Measurements from ENCODE around the gene ABTB1. TPM values are rescaled to one million over a fixed set of nuclear protein-coding genes. Genes with fewer than 3 reads are reported as not detected.

Gene ABTB1
- 12.1 TPM for polyA plus RNA-seq (2013, experiment 1 of 2; ENCODE audit: insufficient read length)
- 13.8 TPM for polyA plus RNA-seq (2013, experiment 2 of 2; ENCODE audit: insufficient read length)

DNA sequence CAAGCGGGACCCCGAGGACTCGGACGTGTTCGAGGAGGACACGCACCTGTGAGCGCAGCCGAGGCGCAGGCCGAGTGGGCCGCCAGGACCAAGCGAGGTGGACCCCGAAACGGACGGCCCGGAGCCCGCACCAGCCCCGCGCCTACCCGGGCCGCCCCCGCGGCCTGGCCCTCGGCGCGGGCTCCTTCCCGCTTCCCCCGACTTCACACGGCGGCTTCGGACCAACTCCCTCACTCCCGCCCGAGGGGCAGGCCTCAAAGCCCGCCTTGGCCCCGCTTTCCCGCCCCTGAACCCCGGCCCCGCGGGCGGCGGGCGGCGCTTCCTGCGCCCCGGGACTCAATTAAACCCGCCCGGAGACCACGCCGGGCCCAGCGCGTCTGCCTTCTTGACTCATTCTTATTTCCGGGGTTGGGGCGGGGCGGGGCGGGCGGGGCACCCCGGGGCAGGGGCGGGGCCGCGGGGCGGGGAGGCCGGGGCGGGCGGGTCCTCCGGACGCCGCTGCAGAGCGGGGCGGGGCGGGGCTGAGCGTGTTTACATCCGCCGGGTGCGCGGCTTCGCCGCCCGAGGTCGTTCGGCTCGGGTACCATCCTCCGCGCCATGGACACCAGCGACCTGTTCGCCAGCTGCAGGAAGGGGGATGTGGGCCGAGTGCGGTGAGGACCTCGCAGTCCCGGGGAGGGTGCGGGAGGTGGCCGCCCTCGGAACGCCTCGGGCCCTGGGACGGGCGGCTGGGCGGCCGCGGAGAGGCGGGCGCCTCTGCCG, at the start of gene ABTB1:
TSS of gene ABTB1 (plus strand) at position 524 of the 762 bp plus-strand sequence. CDS start at position 598, 74 bp downstream.
- peak; percentile 81 for DNase-seq

DNA sequence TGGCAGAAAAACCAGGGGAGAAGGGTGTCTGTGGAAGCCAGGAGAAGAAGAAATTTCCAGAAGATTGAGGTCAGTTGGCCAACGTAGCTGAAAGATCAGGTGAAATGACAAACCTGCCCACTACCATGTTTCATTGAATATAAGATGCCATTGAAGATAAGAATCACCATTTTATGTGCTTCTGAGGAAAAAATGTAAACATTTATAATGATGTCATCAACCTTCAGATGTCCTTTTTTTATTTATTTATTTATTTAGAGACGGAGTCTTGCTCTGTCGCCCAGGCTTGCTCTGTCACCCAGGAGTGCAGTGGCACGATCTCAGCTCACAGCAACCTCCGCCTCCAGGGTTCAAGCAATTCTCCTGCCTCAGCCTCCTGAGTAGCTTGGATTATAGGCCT, 48.7 kb upstream of the ABTB1 start:
- no peak for DNase-seq

DNA sequence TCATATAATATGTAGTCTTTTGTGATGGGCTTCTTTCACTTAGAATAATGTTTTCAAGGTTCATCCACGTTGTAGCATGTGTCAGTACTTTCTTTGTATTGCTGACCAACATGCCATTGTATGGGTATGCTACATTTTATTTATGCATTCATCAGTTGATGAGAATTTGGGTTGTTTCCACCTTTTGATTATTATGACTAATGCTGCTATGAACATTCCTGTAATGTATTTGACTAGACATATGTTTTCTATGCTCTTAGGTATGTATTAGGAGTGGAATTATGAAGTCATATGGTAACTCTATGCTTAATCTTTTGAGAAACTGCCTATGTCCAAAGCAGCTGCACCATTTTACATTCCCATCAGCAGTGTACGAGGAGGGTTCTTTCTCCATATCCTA, 46.9 kb upstream of the ABTB1 start:
- peak; percentile 68 for DNase-seq

DNA sequence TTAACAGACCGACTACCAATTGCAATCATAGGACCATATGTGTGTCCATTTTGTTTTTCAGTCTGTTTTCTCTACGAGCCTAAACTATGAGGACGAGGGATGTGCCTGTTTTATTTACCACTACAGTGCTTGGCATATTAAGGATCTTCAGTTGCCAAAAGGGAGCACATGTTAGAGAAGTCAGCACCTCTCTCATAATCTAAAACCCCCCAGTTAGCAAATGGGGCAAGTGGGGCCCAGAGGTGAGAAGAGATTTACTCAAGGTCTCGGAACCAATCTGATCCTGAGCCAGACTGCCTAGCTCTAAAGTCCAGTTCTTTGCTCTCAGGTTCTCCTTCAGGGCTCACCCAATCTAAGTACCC, 44.3 kb upstream of the ABTB1 start:
- DNase-seq = no peak

DNA sequence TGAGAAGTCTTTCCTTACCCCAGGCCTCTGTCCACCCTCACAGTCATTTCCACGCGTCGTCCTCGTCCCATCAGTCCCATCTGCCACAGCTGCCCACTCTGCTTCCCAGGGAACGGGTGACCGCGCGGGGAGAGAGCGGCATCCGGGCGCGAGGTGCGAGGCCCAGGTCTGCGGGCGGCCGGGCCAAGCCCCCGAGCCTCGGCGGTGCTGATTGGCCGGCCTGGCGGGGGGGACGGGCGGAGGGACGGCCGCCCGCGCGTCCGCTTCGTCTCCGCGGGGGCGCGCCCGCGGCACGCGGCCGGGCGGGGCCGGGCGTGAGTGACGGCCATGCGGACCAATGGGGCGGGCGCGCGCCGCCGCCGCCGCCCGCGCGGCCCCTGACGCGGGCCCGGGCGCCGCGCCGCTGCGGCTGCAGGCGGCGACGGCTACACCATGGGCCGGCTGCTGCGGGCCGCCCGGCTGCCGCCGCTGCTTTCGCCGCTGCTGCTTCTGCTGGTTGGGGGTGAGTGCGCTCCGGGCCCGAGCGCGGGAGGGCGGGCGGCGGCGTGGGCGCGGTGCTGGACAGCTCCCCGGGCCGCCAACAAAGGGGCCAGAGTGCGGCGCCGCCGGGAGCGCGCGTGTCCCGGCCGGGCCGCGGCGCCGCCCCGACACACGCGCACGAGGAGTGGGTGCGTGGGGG, 43.8 kb upstream of the ABTB1 start, which contains the start of gene PODXL2:
TSS of gene PODXL2 (plus strand) at position 398 of the 679 bp plus-strand sequence. CDS start at position 433, 35 bp downstream.
- peak; percentile 54 for DNase-seq

DNA sequence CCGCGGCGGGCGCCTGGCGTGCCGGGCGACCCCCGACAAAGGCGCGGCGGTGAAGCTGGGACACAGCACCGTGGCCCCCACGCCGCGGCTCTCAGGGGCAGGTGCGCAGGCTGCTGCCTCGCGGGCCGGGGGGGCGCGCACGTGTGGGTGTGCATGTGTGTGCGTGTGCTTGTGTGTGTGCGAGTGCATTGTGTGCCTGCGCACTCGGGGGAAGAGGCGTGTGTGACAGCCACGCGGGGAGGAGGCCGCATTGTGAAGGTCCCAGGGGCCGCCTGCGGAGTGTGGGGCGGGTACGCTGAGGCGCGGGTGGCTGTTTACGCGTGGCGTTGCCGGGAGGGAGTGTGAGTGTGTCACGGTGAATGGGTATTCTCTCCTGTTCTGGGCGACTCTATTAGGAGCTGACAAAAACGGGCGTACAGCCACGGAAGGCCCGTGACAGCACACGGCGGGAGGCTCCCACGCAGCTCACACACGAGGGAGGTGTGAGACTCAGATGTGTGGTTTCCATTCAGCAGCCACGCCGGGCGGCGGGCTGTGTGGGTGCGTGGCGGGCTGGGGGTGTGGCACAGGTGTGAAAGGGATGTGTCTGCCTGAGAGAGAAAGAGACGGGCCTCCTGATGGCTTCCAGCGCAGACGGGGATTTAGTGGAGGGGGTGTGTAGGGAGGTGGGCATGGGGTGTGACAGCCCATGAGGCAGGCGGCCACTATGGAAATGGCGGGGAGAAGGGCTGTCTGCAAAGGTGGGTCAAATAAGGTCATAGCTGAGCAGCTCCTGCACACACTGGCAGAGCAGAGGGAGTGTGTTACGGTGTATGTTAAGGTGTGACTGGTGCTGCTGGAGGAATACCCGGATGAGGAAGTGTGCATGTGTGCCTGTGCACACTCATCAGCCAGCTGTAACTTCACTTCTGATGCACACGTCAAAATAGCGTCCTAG, 43.0 kb upstream of the ABTB1 start:
- DNase-seq = no peak

DNA sequence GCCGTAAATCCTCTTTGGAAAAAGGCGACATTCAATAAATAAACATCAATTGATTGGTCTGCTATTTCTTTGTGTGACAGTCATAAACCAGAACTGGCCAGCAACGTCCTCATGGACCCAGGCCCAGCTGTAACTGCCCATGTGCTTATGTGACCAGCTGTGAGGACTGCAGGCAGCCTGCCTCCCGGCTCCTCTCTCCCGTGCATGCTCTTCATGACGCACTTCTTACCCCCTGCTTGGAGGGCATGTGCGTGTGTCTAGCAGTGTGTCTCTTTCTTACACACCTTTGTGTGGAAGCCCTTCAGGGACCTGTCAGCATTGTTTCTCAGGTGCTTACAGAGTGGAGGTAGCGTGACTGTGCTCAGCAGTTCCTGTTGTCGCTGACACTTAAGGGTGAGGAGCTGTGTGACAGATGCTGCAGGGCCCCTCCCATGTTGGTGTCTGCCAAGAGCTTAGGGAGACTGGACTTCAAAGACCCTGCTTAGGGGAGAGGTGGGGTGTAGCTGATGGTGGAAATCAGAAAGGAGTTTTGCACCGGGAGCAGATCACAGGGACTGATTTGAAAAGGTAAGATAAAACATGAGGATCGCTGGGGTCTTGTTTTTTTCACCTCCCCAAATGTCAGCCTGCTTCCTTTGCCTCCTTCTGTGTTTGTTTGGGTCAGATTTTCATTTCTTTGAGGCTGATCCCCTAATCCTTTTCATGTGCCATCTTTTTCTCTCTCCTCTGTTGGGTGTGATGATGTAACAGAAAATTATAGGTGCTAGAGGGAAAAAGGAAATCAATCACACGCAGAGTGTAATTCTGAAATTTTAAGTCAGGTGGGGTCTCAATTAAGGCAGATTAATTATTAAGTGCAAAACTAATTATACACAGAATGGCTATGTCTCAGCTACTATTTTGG, 41.7 kb upstream of the ABTB1 start:
- no peak for DNase-seq

DNA sequence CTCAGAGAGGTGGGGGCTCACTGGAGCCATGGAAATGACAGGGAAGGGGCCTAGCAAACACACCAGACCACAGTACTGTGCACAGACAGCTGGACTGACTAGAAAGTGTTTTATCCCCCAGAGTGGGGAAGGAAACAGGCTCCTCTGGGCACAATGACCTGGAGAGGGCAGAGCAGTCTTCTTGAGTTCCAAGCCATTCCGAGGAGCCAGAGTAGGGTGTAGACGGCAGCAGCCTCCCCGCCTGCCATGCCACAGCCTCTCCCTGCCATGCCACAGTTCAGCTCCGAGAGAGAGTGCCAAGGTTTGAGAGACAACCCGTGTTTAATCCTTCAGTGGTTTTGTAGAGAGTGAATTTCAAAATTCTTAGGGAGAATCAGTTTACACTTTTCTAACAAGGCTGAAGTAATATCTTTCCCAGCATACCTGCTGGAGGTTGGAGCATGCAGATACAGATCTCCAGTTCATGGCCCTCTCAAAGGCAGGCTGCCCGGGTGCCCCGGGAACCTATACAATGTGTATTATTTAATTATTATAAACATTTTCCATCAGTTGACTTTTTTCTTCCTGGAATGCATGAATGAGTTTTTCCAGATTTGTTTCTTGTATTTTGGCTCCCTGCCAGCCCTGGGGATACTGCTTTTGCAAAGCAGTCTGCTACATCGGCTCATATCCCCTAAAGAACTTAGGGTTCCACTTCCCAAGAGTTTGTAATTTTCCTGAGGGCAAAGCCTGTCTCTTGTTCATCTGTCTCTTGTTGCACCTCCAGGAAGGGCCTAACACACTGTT, 40.5 kb upstream of the ABTB1 start:
- DNase-seq = no peak

DNA sequence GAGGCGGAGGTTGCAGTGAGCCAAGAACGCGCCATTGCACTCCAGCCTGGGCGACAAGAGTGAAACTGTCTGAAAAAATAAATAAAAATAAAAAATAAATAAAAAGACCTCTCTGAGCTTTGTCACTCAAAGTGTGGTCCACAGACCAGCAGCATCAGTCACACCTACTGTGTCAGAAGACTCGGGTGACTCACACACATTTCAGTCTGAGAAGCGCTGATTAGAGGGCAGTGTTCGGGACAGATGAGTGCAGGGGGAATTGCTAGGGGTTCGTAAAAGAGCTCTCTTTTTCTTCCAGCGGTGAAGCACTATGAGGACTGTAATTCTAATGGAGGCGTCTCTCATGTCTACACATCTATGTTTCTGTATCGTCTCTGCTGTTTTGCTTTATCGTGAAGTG, 38.1 kb upstream of the ABTB1 start:
- no peak for DNase-seq

DNA sequence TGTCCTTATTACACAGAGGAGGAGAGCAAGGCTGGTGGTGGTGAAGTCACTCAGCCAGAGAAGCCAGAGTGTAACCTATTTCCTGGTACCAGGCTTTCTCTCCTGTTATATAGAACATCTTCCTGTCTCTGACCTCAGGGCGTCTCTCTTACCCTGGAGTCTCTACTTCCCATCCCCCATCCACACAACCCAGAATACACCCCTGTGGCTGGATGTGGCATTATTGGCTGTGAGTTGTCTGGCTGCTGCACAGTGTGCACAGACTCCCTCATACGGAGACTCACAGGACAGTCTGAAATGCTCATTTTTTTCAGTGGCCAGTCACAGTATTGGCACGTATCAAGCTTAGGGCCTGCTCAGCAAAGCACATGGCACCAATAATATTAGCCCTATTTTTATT, 35.2 kb upstream of the ABTB1 start:
- no peak for DNase-seq

DNA sequence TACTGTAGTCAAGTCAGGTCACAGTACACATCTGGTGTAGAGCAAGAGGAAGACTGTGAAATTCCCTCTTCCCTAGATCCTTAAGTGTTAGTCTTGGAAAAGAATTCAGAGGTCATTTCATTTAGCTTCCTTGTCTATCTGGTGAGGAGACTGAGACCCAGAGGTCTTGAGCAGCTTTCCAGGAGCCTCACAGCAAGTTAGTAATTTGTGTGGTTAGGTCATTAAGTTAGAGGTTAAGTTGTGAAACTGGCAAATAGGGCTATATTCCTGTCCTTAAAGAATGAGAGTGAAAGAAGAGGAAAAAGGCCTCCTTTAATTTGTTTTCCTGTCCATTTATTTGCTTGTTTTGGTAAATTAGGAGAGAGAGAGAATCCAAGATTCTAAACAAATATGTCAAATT, 34.8 kb upstream of the ABTB1 start:
- DNase-seq = no peak

DNA sequence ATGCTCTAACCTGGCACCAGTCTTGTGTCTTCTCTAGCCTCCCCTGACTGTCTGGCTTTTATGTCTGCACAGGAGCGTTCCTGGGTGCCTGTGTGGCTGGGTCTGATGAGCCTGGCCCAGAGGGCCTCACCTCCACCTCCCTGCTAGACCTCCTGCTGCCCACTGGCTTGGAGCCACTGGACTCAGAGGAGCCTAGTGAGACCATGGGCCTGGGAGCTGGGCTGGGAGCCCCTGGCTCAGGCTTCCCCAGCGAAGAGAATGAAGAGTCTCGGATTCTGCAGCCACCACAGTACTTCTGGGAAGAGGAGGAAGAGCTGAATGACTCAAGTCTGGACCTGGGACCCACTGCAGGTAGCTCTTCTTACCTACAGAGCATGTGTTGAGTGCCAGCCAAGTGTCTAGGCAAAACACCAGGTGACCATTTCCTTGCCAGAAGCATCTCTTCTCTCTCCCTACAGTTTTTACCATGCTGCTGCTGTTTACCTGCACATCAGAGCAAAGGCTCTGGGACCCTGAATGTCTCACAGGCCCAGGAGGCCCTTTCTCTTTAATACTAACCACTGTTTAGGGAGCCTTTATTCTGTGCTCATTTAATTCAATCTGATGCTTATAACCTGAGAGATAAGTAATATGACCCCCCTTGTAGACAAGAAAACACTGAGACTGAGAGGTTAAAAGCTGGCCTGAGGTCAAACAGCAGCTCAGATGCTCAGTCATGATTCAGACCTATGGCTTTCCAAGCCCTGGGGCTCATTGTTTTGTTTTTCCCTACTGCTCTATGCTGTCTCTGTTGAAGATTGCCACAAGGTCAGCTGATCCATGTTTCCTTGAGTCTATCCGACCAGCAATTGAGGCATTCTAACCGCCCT, 33.3 kb upstream of the ABTB1 start:
- no peak for DNase-seq

DNA sequence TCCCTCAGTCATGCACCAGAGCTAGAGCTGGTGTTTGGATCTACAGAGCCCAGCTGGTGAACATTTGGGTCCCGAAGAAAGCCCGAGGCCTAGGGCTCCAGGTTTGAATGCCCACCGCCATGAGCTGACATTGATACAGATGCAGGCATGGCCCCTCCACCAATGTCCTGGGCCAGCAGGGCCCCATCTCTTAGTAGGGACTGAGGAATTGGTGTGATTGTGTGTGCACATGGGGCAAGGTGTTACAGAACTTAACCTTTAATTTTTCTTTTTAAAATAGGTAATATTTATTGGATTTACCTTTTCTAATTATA, 32.8 kb upstream of the ABTB1 start:
- DNase-seq = no peak

DNA sequence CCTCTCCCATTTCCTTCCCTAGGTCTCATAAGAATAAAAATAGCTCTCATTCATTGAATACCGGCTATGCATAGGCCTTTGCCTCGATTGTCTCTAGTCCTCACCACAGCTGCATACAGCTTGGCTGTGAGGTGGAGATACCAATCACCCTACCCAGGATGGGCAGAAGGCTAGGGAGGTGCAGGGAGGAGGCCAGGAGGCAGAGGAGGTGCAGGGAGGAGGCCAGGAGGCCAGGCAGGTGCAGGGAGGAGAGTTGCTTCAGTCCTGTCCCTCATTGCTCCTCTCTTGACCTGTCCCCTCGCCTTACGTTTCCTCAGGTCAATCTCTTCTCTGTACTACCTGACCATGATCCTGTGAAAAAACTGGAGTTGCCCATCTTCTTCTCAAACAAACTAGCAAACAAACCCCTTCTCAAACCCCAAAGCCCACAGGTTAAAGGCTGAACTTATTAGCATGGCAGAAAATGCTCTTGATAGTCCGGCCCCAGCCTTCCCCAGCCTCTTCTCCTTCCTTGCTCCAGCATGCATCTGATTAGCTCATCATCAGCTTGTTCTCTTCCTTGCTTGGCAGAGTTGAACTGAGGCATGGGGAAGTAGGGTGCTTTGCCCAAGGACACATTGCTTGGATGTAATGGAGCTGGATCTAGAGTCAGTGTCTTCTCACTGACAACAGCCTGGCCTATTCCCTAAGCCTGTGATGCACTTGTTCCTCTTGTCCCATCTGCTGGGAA, 27.9 kb upstream of the ABTB1 start:
- DNase-seq = no peak

DNA sequence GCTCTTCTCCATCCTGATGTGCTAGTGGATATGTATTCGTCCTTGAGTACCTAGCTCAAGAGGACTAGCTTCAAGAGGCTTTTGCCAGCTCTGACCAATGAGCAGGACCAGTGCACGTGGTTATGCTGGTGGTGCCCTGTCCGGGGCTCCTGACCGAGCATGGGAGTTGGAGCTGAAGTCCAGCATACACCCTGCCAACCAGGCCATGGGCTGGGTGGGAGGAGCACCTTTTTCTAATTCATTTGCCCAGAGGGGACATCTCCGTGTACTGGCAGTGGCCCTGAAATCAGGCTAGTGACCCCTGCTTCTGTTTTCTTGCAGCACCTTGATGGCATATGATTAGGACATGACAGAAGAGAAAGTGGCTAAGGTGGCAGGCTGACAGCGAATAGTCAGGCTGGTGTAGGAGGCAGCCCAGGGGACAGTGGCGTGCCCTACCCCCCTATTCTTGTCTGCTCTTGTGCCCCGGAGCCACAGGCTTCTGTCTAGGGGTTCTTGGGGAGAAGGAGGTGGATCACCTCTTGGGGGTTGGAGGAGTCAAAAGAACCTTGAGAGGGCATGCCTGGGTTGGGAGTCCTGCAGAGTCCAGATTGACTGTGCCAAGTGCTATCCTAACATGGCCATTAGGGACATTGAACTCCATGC, 27.3 kb upstream of the ABTB1 start:
- DNase-seq = no peak

DNA sequence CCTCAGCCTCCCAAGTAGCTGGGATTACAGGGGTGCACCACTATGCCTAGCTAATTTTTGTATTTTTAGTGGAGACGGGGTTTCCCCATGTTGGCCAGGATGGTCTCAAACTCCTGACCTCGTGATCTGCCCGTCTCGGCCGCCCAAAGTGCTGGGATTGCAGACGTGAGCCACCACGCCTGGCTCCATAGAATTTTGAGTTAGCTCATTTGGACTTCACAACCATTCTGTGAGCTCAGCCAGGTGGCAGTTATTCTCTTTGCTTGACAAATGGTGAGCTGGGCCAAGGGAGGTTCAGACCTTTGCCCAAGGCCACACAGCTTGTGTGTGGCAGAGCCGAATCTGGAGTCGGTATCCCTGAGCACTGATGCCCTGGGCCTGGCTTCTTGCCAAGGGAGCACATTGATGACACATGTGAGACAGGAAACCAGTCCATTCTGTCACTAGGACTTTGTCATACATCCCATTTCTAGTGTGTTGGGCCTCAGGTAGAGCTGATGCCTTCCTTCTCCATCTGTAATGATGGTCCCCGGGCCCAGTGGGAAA, 26.2 kb upstream of the ABTB1 start:
- no peak for DNase-seq

DNA sequence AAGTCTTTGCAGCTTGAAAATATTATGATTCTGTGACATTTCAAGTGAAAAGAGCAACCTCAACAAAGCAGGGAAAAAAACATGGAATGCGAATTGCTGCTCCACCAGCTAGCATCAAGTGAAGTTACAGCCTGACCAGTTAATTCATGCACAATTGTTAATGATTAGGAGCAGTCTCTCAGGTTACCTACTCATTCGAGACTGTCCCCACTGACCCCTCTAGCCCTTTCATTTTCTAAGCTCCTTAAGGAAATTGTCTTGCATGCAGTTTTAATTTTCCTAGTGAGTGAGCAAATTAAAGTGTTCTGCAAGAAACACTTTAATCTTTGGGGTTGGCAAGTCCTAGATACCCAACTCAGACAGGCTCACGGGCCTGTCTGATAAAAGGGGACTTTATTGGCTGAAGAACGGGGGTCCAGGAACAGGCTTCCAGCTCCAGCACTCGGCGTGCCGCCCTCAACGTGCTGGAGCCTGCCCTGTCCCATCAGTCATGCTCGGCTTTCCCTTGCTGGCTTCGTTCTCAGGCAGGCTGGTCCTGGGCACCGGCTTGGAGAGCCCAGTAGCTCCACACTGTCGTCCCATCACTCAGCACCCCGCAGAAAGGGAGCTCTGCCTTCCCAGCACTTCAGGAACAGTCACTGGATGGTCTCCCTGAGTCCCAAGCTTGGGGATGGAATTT, 25.4 kb upstream of the ABTB1 start:
- no peak for DNase-seq

DNA sequence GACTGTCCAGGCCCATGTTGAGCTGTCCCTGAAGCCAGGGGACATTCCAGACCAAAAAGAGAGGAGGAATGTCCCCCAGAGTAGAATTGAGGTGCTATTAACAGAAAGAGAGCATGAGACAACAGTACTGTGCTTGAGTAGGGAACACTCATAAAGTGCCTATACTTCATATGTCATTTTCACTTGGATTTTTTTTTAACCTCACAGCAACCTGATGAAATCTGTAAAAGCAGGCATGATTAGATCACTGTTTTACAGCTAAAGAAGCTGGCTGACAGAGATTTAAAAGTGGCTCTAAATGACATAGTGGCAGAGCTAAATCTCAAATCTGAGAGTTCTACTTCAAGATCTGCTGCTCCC, 24.9 kb upstream of the ABTB1 start:
- no peak for DNase-seq

Measured in fibroblast of skin of abdomen (primary cell).